ENCODE measurements around the gene C16orf96. TPM values are rescaled to one million over a fixed set of nuclear protein-coding genes. Genes with fewer than 3 reads are reported as not detected.

C16orf96 gene
- total and polyA plus RNA-seq, 2 of the 8 experiments (the other 6 are each of a cell fraction or from before 2014, with no cell fraction given): 1.0 to 1.3 TPM

GRCh38 chr16:4556580-4556979 lies 440 bp downstream of the C16orf96 start (continued):
- no peak for TF ChIP-seq CHD7 (IDR thresholded peaks at IDR 0.05; ENCODE audit: insufficient replicate concordance, low read length)
- TF ChIP-seq RAD21 (IDR thresholded peaks at IDR 0.05 in 1 of 2, conservative IDR thresholded peaks at IDR 0.05 in 1 of 2; ENCODE audit: low read depth in 2 of 2, low read length in 2 of 2): no peak
- no peak for TF ChIP-seq KDM4A (IDR thresholded peaks at IDR 0.05; ENCODE audit: low read depth, low read length, severe bottlenecking)
- TF ChIP-seq USF2 (IDR thresholded peaks at IDR 0.05; ENCODE audit: low read length): no peak
- no peak for TF ChIP-seq CREB1 (IDR thresholded peaks at IDR 0.05)
- no peak for TF ChIP-seq RFX5 (IDR thresholded peaks at IDR 0.05; ENCODE audit: borderline replicate concordance, low read depth, low read length)
- no peak for TF ChIP-seq SRF (IDR thresholded peaks at IDR 0.05; ENCODE audit: low read depth, low read length)
- TF ChIP-seq GTF2F1 (IDR thresholded peaks at IDR 0.05; ENCODE audit: borderline replicate concordance, low read depth, low read length): no peak

Data from H1 (cell line).